A549 treated with AZD9567 at 1 μM for 4 hours (cell line): ENCODE measurements around the gene ASPHD2. TPM values are rescaled to one million over a fixed set of nuclear protein-coding genes. Genes with fewer than 3 reads are reported as not detected.

Experiments
- total RNA-seq: library from RNA; stranded (reverse); fragments of 200-300 nt; extraction: Qiagen RNA extraction; gene quantifications from 5 replicates; pipeline ENCODE4 v1.2.3, GENCODE V29; 2022; ENCODE audit not compliant: insufficient read depth

ASPHD2 gene
- total RNA-seq, result 0.79 to 1.1 TPM (median 0.99 TPM) in 5 replicates

GRCh38 chr22:26428515-26429457 lies at the start of gene ASPHD2:
TSS of gene ASPHD2 (plus strand) at chr22:26429260. CDS start at chr22:26433616, 4,356 bp downstream.

GRCh38 chr22:26483439-26484359 lies 54.6 kb downstream of the ASPHD2 start, which contains the start of the genes HPS4 and SRRD:
TSS of gene HPS4 (minus strand) at chr22:26483783. CDS start at chr22:26481762, 2,021 bp downstream.
TSS of gene SRRD (plus strand) at chr22:26483877. CDS start at chr22:26483891, 14 bp downstream.

Other genes with a start within 250 kb of the ASPHD2 start
- 13.7 to 22.2 TPM (median 15.0 TPM) in 5 replicates for gene HPS4, start 54.5 kb downstream of the ASPHD2 start, total RNA-seq
- gene SRRD, start 54.6 kb downstream of the ASPHD2 start, total RNA-seq, result 19.2 to 40.6 TPM (median 21.6 TPM) in 5 replicates
- gene TFIP11, start 83.2 kb downstream of the ASPHD2 start, total RNA-seq, result 23.3 to 31.1 TPM (median 24.8 TPM) in 5 replicates
- 10.7 to 14.5 TPM (median 10.9 TPM) in 5 replicates for gene TPST2, start 160.9 kb downstream of the ASPHD2 start, total RNA-seq
- not detected in 5 replicates for gene CRYBB1, start 188.8 kb downstream of the ASPHD2 start, total RNA-seq
- not detected in 5 replicates for gene CRYBA4, start 192.7 kb downstream of the ASPHD2 start, total RNA-seq
- 0.26 to 0.39 TPM (median 0.29 TPM) in 4 of 5 replicates, not detected in the other for gene MIAT, start 228.3 kb downstream of the ASPHD2 start, total RNA-seq